T-helper 17 cell (primary cell): ENCODE results near the gene GRHPR. TPM values are rescaled to one million over a fixed set of nuclear protein-coding genes. Genes with fewer than 3 reads are reported as not detected.
A peak's percentile ranks its signal among the peaks of the same experiment; 100 is the strongest.

Experiments
- ATAC-seq: fragments of 150-1000 bp; cut with Tn5 transposase; 2 replicates; pipeline ENCODE4 v1.10.0; 2021; ENCODE audit warnings: mild to moderate bottlenecking, moderate library complexity
- DNase-seq, 3 donors: peaks; one replicate each; pipeline versions ENCODE4 v3.0.0 to v3.0.0-alpha.2; 2020 to 2021
- H3K9me3 ChIP-seq: one replicate; pipeline ENCODE4 v1.7.0; 2013; ENCODE audit warnings: low read length, mild to moderate bottlenecking; ENCODE audit not compliant: control insufficient read depth, poor library complexity, severe bottlenecking
- H3K27ac Mint-ChIP-seq: one replicate; pipeline ENCODE4 v1.8.0; 2022; ENCODE audit warnings: mild to moderate bottlenecking, moderate library complexity, mixed read lengths
- H3K27me3 Mint-ChIP-seq: one replicate; pipeline ENCODE4 v1.8.0; 2022; ENCODE audit warnings: mixed read lengths
- H3K36me3 Mint-ChIP-seq: one replicate; pipeline ENCODE4 v1.8.0; 2022; ENCODE audit warnings: low read depth, mixed read lengths
- H3K4me1 Mint-ChIP-seq: one replicate; pipeline ENCODE4 v1.8.0; 2022; ENCODE audit warnings: mild to moderate bottlenecking, mixed read lengths
- H3K4me3 Mint-ChIP-seq: one replicate; pipeline ENCODE4 v1.8.0; 2022; ENCODE audit warnings: mild to moderate bottlenecking, moderate library complexity, mixed read lengths
- total RNA-seq, 4 donors: library from RNA in 2 of 4; stranded (reverse) in 2 of 4; gene quantifications; one replicate each; pipeline ENCODE4 v1.2.3 and lab custom pipeline; 2022 to 2026

The GRHPR gene
- total RNA-seq, 2 donors from 2014 or later, result 28.9 to 29.5 TPM

DNA sequence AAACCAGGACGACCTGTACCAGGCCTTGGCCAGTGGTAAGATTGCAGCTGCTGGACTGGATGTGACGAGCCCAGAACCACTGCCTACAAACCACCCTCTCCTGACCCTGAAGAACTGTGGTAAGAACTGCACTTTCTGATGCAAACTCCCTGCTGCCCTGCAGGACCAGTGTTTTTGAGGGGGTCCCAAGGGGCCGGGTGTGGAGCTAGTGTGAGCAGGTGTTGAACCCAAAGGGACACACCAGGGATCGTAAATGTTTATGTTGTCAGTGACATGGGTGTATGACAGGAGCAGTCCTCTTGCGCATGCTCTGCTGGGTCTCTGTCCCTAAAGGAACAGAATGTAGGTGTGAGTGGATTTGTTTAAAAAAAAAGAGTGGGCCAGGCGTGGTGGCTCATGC lies 9.5 kb downstream of the GRHPR start:
- Mint-ChIP-seq H3K36me3 (no peaks in the 10 kb centered on the region), H3K4me3 (no peak overlapping the region), H3K27me3 (no peaks in the 10 kb centered on the region), H3K27ac (peak overlapping the region; percentile 9), H3K4me1 (peaks cover 3% of the 10 kb centered on the region)
- DNase-seq (no peak), ATAC-seq (no peak)
- H3K9me3 ChIP-seq, result no peaks in the 10 kb centered on the region

DNA sequence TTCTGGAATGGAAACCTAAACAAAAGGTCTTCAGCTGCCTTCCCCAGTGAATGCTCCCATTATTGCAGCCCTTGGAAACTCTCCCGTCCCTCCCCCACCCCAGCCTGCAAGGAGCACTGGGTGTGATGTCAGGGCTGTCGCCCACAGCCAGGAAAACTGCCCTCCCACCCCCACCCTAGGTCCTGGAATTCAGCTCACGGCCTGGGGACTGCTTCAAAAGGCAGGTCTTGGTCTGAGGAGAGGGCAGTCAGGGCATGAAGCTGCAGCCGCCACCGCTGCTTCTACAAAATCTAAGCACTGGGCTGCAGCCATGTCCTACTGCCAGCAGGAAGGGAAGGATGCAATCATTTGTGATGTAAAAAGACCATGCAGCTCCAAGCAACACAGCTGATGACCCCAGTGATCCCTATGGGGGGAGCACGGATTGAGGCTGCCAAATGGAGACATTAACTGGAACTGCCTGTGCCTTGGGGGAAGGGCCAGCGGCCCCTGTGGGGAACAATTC lies 11.4 kb downstream of the GRHPR start:
- DNase-seq (no peak), ATAC-seq (no peak)
- H3K9me3 ChIP-seq, result no peaks in the 10 kb centered on the region
- Mint-ChIP-seq H3K36me3 (no peaks in the 10 kb centered on the region), H3K27me3 (no peaks in the 10 kb centered on the region), H3K27ac (no peak overlapping the region), H3K4me1 (peaks cover 5% of the 10 kb centered on the region), H3K4me3 (no peak overlapping the region)

DNA sequence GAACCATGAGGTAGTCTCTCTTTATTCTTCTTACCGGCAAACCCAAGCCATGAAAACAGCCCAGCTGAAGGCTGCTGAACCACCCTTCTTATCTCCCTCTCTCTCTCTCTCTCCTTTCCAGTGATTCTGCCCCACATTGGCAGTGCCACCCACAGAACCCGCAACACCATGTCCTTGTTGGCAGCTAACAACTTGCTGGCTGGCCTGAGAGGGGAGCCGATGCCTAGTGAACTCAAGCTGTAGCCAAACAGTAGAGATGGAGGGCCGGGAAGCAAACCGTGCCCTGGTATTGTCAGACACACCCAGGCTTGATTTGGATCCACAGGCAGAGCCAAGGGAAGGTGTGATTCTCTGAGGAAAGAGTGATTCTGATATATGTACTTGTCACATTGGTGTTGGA lies 14.0 kb downstream of the GRHPR start:
- no peak for DNase-seq
- H3K27ac Mint-ChIP-seq, result peak overlapping the region; percentile 32
- peaks cover 8% of the 10 kb centered on the region for H3K4me1 Mint-ChIP-seq
- no peaks in the 10 kb centered on the region for H3K36me3 Mint-ChIP-seq
- H3K4me3 Mint-ChIP-seq, result no peak overlapping the region
- no peaks in the 10 kb centered on the region for H3K27me3 Mint-ChIP-seq
- H3K9me3 ChIP-seq, result no peaks in the 10 kb centered on the region
- no peak for ATAC-seq

DNA sequence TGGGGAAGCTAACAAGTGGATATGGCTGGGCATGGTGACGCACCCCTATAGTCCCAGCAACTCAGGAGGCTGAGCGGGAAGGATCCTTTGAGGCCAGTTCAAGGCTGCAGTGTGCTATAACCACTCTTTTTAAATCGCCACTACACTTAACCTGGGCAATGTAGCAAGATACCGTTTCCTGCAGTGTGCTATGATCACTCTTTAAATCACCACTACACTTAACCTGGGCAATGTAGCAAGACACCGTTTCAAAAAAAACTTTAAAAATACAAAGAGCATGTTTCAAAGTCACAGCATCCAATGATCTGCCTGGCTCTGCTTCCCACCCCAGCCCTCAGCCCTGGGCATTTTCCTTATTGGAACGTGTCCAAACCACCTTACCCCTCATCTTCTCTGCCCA lies 14.5 kb downstream of the GRHPR start:
- Mint-ChIP-seq H3K4me3 (no peak overlapping the region), H3K27me3 (no peaks in the 10 kb centered on the region), H3K4me1 (peaks cover 9% of the 10 kb centered on the region), H3K27ac (peak overlapping the region; percentile 32), H3K36me3 (no peaks in the 10 kb centered on the region)
- DNase-seq (no peak), ATAC-seq (no peak)
- H3K9me3 ChIP-seq, result no peaks in the 10 kb centered on the region

DNA sequence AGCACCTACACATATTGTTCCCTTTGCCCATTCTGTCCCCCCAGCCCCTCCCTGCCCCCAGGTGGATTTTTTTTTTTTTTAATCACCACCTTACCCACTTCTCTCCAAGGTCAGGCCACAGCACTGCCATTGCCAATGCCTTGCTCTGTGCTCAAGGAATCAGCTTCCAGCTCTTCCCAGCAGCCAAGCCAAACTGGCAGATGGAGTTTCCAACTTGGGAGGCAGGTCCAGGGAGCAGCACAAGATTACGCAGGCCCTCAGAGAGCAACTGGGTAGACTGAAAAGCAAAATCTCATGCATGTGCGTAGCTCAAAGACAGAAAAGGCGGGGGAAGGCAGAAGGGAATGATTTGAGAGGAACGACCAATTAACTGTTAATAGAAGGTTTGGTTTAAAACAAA lies 15.1 kb downstream of the GRHPR start:
- Mint-ChIP-seq H3K27ac (no peak overlapping the region), H3K27me3 (no peaks in the 10 kb centered on the region), H3K36me3 (peaks cover 2% of the 10 kb centered on the region), H3K4me3 (no peak overlapping the region), H3K4me1 (peaks cover 12% of the 10 kb centered on the region)
- H3K9me3 ChIP-seq, result no peaks in the 10 kb centered on the region
- DNase-seq (no peak), ATAC-seq (no peak)

DNA sequence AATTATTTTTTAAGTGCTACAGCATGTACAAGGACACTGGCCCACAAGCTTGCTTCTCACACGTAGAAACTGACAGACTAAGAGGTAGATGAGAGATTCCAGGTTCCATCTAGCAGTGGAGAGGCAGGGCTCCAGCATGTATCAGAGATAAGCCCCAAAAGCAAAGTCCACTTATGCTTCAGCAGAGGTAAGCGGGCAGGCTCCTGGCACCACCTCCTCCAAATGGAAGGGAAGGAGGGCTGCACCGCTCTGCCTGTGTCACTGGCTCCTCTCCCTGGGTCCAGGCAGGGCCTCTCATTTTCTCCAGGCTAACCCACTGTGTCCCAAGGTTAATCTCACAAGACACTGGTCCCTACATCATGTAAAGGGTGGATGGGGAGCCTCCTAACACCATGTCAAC lies 15.9 kb downstream of the GRHPR start:
- Mint-ChIP-seq H3K27me3 (no peaks in the 10 kb centered on the region), H3K4me3 (no peak overlapping the region), H3K36me3 (peaks cover 2% of the 10 kb centered on the region), H3K4me1 (peaks cover 8% of the 10 kb centered on the region), H3K27ac (no peak overlapping the region)
- ATAC-seq (no peak), DNase-seq (no peak)
- H3K9me3 ChIP-seq, result no peaks in the 10 kb centered on the region

DNA sequence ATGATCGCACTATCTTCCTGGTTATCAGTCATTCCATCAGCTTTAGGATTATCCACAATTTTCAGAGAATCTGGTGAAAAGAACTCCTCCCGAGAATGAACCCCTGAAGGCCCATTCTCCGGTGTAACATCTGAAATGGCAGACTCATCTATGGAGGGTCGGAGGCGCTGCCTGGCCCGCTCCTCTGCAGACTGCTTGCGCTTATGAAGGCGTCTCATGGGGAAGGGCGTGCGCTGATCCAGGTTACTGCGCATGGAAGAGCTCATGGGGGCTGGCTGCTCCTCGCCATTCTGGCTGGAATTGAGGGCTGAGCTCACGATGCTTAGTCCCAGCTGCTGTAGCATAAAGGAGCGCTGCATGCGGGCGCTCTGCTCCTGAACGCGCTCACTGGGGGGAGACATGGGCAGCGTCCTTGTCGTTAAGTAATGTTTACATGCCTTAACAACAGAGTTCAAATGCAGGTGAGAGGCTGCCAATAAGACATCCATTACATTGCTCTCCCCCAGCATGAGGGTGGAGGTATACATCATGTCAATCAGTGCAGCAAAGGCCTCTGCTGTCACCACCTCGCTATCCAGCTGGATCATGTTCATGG lies 19.4 kb downstream of the GRHPR start:
- no peaks in the 10 kb centered on the region for H3K27me3 Mint-ChIP-seq
- H3K9me3 ChIP-seq, result no peaks in the 10 kb centered on the region
- ATAC-seq, result no peak
- no peak overlapping the region for H3K4me3 Mint-ChIP-seq
- no peak for DNase-seq
- H3K4me1 Mint-ChIP-seq, result peaks cover 18% of the 10 kb centered on the region
- H3K27ac Mint-ChIP-seq, result peak overlapping the region; percentile 27
- peaks cover 4% of the 10 kb centered on the region for H3K36me3 Mint-ChIP-seq

DNA sequence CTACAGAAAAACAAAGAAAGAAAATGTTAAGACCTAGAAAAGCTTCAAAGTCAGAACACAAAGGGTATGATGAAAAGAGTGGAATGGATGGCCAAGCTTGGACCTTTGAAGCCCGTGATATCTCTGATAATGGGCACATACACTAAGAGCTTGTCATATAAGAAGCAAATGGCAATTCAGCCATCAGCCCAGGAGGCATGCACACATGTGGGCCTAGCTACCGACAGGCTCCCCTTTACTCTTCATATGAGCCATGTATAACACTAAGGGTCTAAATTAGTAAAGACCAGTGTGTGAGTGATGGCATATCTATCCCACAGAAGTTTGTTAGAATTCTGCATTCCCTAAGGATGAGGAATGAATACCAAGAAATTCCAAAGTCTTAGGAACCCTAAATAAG lies 20.1 kb downstream of the GRHPR start:
- Mint-ChIP-seq H3K4me1 (peaks cover 18% of the 10 kb centered on the region), H3K27me3 (no peaks in the 10 kb centered on the region), H3K36me3 (peaks cover 4% of the 10 kb centered on the region), H3K4me3 (no peak overlapping the region), H3K27ac (no peak overlapping the region)
- no peaks in the 10 kb centered on the region for H3K9me3 ChIP-seq
- ATAC-seq, result no peak
- no peak for DNase-seq

DNA sequence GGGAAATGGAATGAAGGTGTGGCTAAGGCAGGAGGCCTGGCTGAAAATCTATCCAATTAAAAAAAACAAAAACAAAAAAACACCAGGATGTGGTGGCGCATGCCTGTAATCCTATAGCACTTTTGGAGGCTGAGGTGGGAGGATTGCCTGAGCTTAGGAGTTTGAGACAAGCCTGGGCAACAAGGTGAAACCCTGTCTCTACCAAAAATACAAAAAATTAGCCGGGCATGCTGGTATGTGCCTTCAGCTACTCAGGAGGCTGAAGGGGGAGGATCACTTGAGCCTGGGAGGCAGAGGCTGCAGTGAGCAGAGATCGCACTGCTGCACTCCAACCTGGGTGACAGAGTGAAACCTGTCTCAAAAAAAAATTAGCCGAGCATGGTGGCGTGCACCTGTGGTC lies 21.1 kb downstream of the GRHPR start:
- Mint-ChIP-seq H3K36me3 (peaks cover 4% of the 10 kb centered on the region), H3K27me3 (no peaks in the 10 kb centered on the region), H3K4me1 (peaks cover 20% of the 10 kb centered on the region), H3K27ac (no peak overlapping the region), H3K4me3 (no peak overlapping the region)
- no peak for ATAC-seq
- DNase-seq, result no peak
- no peaks in the 10 kb centered on the region for H3K9me3 ChIP-seq

DNA sequence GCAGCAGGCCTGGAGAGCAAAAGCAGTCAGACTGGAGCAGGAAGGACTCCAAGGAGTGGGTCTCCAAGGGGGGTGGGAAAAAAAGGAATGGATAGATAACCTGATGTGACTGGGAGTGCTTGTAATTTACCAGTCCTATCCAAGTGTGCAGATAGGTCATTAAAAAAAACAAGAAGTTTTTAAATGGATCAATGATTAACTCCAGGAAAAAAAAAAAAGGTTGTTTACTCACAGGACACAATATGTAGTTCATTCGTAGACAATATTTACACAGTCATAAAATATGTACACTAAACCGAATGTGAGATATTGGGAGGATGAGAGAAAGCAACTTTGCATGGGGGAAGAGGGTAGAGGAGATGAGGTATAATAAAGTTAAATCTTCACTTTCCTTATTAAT lies 22.4 kb downstream of the GRHPR start:
- H3K36me3 Mint-ChIP-seq, result peaks cover 4% of the 10 kb centered on the region
- no peaks in the 10 kb centered on the region for H3K9me3 ChIP-seq
- H3K27ac Mint-ChIP-seq, result peak overlapping the region; percentile 74
- H3K4me1 Mint-ChIP-seq, result peaks cover 20% of the 10 kb centered on the region
- ATAC-seq (no peak), DNase-seq (no peak)
- H3K4me3 Mint-ChIP-seq, result no peak overlapping the region
- no peaks in the 10 kb centered on the region for H3K27me3 Mint-ChIP-seq

DNA sequence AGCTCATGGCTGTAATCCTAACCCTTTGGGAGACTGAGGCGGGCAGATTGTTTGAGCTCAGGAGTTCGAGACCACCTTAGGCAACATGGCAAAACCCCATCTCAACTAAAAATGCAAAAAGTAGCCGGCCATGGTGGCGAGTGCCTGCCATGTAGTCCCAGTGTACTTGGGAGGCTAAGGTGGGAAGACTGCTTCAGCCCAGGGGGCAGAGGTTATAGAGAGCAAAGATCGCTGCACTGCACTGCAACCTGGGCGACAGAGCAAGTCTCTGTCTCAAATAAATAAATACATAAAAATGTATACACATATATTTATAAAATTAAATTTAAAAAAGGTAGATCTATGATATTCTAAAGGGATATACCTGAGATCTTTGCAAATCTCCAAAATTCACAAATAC lies 23.3 kb downstream of the GRHPR start:
- ATAC-seq, result no peak
- H3K27ac Mint-ChIP-seq, result peak overlapping the region; percentile 74
- H3K4me3 Mint-ChIP-seq, result no peak overlapping the region
- no peak for DNase-seq
- peaks cover 20% of the 10 kb centered on the region for H3K4me1 Mint-ChIP-seq
- no peaks in the 10 kb centered on the region for H3K27me3 Mint-ChIP-seq
- no peaks in the 10 kb centered on the region for H3K9me3 ChIP-seq
- peaks cover 4% of the 10 kb centered on the region for H3K36me3 Mint-ChIP-seq

DNA sequence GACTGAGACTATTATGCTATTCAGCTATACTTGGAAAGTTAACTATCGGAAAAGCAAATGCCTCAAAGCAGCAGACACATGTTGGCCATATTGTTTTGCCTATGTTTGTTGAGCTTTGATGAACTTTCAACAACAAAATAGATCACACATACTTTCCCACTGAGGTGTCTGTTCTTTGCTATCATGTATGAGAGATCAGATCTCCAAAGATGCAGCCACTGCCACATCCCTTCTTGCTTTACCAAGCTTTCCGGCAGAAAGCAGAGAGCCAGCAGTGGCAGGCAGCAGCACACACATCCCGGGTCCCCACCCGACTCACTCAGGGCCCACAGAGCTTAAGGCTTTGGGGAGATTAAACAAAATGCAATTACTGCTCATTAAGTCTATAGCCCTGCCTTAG lies 23.9 kb downstream of the GRHPR start:
- Mint-ChIP-seq H3K36me3 (peaks cover 4% of the 10 kb centered on the region), H3K4me3 (no peak overlapping the region), H3K27ac (peak overlapping the region; percentile 86), H3K27me3 (no peaks in the 10 kb centered on the region), H3K4me1 (peaks cover 18% of the 10 kb centered on the region)
- no peaks in the 10 kb centered on the region for H3K9me3 ChIP-seq
- ATAC-seq (no peak), DNase-seq (no peak)

DNA sequence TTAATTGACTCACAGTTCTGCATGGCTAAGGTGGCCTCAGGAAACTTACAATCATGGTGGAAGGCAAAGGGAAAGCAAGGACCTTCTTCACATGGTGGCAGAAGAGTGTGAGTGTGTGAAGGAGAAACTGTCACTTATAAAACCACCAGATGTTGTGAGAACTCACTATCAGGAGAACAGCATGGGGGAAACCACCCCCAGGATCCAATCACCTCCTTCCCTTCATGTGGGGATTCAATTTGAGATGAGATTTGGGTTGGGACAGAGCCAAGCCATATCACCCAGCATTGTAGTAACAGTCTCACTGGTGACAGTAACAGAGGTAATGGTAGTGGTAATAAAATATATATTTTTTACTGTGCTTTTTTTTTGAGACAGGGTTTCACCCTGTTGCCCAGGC lies 24.6 kb downstream of the GRHPR start:
- no peaks in the 10 kb centered on the region for H3K27me3 Mint-ChIP-seq
- peaks cover 18% of the 10 kb centered on the region for H3K4me1 Mint-ChIP-seq
- H3K27ac Mint-ChIP-seq, result peak overlapping the region; percentile 86
- ATAC-seq, result no peak
- no peak overlapping the region for H3K4me3 Mint-ChIP-seq
- H3K36me3 Mint-ChIP-seq, result peaks cover 4% of the 10 kb centered on the region
- no peaks in the 10 kb centered on the region for H3K9me3 ChIP-seq
- no peak for DNase-seq

DNA sequence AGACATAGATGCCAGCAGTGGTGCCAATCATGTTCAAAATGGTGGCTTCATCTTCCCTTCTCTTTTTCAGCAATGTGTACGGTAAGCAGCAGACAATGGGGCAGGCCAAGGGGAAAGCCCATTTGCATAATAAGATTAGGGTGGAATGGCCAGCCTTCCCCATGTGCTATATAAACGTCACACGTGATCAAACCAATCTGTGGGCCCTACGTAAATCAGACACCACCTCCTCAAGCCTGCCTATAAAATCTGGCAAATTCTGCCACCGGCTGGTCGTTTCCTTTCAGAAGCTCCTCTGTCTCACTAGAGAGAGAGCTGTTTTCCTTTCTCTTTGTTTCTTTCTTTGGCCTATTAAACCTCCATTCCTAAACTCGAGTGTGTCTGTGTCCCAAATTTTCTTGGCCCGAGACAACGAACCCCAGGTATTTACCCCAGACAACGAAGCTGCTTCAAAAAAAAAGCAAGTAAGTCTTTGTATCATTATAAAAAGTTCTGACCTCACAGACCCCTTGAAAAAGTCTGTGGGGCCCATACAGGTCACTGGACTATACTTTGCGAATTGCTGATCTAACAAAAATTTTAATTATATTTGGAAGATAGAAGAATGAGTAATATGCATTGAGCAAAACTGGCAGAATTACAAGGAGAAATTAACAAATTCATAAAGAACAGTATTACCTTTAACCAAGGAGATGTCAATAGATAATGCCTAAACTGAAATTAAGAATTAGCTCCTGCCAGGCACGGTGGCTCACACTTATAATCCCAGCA lies 27.6 kb downstream of the GRHPR start:
- H3K9me3 ChIP-seq, result no peaks in the 10 kb centered on the region
- no peak for ATAC-seq
- no peak for DNase-seq
- no peaks in the 10 kb centered on the region for H3K36me3 Mint-ChIP-seq
- H3K4me3 Mint-ChIP-seq, result no peak overlapping the region
- H3K27ac Mint-ChIP-seq, result no peak overlapping the region
- H3K4me1 Mint-ChIP-seq, result peaks cover 32% of the 10 kb centered on the region
- H3K27me3 Mint-ChIP-seq, result no peaks in the 10 kb centered on the region
